GM12872 (cell line): Measurements from ENCODE around the gene PHF23.

Experiments
- TF ChIP-seq, protein P1 (sequence below): IDR thresholded peaks from 3 replicates; pipeline ENCODE4 v1.5.1; 2011; ENCODE audit warnings: low read depth, mild to moderate bottlenecking, low read length, moderate library complexity; ENCODE audit not compliant: insufficient read depth

The PHF23 gene

GRCh38 chr17:7249830-7250229, 10.6 kb upstream of the PHF23 start:
- TF ChIP-seq, protein P1, sequence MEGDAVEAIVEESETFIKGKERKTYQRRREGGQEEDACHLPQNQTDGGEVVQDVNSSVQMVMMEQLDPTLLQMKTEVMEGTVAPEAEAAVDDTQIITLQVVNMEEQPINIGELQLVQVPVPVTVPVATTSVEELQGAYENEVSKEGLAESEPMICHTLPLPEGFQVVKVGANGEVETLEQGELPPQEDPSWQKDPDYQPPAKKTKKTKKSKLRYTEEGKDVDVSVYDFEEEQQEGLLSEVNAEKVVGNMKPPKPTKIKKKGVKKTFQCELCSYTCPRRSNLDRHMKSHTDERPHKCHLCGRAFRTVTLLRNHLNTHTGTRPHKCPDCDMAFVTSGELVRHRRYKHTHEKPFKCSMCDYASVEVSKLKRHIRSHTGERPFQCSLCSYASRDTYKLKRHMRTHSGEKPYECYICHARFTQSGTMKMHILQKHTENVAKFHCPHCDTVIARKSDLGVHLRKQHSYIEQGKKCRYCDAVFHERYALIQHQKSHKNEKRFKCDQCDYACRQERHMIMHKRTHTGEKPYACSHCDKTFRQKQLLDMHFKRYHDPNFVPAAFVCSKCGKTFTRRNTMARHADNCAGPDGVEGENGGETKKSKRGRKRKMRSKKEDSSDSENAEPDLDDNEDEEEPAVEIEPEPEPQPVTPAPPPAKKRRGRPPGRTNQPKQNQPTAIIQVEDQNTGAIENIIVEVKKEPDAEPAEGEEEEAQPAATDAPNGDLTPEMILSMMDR, result no peak

DNA sequence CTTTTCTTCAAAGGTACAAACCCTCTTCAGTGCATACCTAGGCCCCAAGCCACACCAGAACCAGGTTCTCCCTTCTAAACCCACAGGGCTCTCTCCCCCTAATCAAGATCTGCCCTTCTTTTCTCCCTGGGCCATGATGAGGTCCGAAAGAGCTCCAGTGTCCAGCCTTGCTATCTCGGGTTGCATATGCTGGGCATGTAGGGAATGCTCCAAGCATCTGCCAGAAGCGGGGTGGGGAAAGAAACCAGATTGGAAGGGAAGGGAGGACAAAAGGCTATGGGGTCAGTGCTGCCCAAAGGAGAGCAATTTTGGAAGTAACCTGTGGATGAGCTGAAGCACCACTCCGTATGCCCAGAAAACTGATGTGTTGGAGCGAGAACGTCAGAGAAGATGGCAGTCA, 10.0 kb upstream of the PHF23 start:
- TF ChIP-seq, protein P1, result no peak

- TF ChIP-seq, protein P1, result no peak
Observed at GRCh38 chr17:7248796-7249195, 9.5 kb upstream of the PHF23 start.

DNA sequence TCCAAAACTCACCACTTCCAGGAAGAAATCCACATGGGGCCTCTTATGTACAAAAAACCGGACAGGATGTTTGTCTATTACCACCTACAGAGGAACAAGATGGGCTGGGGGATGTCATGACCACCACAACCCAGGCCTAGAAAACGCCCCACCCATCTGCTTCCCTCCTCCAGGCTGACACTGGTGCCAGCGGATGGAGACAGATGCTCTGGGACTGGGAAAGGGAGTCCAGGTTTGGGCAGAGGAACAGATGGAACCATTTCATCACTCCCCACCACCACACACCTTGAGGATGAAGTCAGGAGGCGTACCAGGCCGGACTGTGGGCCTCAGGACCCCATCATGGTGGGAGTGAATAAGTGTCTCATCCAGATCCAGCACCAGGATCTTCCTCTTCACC, 7.5 kb upstream of the PHF23 start:
- TF ChIP-seq, protein P1, result no peak

DNA sequence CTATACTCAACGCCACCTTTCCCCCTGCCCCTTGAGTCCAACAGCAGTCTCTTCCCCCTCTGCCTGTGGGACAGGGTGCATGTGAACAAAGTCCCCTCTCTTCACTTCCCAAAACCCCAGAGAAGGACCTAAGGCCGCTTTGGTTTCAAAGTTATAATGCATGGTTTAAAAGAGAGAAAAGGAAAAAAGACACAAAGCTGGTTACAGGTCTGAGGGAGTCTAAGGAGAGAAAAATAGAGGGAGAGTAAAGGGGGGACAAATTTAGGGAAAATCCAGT, 4.1 kb upstream of the PHF23 start:
- TF ChIP-seq, protein P1, result no peak

DNA sequence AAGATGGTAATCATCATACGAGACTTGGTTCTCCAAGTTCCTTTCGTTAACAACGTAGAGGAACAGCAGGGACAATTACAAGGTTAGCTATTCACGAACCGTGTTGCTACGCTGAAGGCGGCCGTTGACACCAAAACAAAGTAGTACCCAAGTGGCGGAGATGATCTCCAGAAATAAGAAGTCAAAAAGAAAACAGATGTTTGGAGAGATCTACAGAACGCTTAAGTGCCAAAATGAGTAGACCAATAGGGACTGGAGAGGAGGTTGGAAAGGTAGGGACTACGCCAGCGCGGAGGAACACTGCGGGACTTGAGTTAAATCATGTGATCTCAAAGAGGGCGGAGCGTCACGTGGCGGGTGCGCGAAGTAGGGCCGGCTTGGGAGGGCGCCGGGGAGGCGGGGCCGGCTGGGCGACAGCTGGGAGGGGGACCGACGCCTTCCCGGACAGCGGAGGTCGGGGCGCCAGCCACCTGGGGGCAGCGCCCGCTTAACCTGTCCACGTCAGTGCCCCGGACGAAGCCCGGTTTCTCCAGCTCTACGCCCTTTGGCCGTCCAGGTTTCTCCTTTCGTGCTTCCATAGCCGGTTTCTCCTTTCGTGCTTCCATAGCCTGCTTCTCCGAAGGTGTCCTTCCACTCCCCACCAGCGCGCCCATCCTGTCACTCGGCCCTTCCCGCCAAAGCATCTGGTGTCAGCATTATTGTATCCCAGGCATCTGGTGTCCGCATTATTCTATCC, 3.6 kb upstream of the PHF23 start:
- TF ChIP-seq, protein P1, result no peak

DNA sequence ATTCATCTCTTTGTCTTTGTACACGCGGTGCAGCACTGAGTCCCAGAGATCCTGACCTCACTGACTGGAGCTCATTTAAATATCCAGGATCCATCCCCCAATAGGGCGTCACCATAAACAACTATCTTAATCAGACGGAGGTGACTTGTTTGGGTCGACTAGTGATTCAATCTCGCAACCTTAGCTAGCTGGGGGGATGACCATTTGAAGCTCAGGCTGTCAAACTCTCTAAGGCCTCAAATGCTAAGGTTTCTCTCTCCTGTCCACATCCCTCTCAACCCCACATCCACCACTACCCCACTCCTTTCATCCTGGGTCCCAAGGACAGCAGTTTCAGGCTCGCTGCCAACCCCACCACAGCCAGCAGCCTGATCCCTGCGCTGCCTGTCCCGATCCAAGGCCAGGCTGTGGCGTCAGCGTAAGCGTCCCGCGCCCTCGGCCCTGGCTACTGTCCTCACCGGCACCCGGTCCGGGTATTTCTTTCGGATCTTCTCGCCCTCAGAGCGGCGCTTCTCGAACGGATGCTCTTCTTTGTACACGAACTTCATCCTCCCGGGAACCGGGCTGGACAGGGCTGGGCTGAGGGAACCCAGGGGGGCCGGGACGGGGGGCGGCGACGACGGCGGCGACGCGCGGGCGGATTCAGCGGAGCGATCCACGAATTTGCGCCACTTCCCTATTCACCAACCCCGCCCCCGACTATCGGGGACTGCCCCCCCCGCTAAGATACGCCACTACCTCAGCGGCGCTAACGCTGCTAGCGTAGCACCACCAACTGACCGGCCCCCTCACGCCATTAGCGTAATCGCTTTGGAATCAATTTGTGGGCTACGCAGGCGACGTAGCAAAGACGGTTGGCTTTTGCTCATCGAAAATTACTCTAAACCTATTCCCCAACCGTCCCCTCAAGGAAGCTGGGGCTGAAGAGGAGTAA, 2.8 kb upstream of the PHF23 start, which contains the start of gene GABARAP:
Gene GABARAP (minus strand): TSS at position 667 of the 934 bp plus-strand sequence. CDS start 119 bp downstream, at position 548.
- TF ChIP-seq, protein P1, result no peak
